Liver (tissue), 9 donors: ENCODE measurements around the gene ZSCAN18. TPM values are rescaled to one million over a fixed set of nuclear protein-coding genes. Genes with fewer than 3 reads are reported as not detected.

Experiments
- DNase-seq: peaks from one replicate; pipeline ENCODE4 v3.0.0-alpha.2; 2017; ENCODE audit warnings: low spot score
- H3K27ac ChIP-seq, 2 donors: one replicate each; pipeline ENCODE4 v1.7.0; 2013; ENCODE audit warnings: inconsistent platforms in 2 of 2, low read length in 2 of 2, control low read depth in 1 of 2, low read depth in 1 of 2, mild to moderate bottlenecking in 1 of 2
- H3K27me3 ChIP-seq, 4 donors: one replicate each; pipeline versions ENCODE4 v1.6.1 to v1.7.0; 2013; ENCODE audit warnings: low read length in 3 of 4, inconsistent platforms in 1 of 4, mild to moderate bottlenecking in 1 of 4, moderate library complexity in 1 of 4; ENCODE audit not compliant: control insufficient read depth in 4 of 4, insufficient read depth in 4 of 4
- H3K36me3 ChIP-seq, 4 donors: one replicate each; pipeline versions ENCODE4 v1.6.1 to v1.7.0; 2013; ENCODE audit warnings: low read length in 3 of 4, mild to moderate bottlenecking in 3 of 4, low read depth in 1 of 4, moderate library complexity in 1 of 4; ENCODE audit not compliant: control insufficient read depth in 4 of 4, insufficient read depth in 3 of 4
- H3K4me1 ChIP-seq, 4 donors: one replicate each; pipeline versions ENCODE4 v1.6.1 to v1.7.0; 2013; ENCODE audit warnings: low read length in 3 of 4, mild to moderate bottlenecking in 3 of 4, moderate library complexity in 1 of 4; ENCODE audit not compliant: control insufficient read depth in 4 of 4, insufficient read depth in 4 of 4
- H3K4me3 ChIP-seq, 3 donors: one replicate each; pipeline versions ENCODE4 v1.6.1 to v1.7.0; 2013; ENCODE audit warnings: low read length in 3 of 3, control low read depth in 1 of 3, low read depth in 1 of 3, mild to moderate bottlenecking in 1 of 3
- H3K9ac ChIP-seq, 2 donors: one replicate each; pipeline ENCODE4 v1.7.0; 2013; ENCODE audit warnings: low read length in 2 of 2, mild to moderate bottlenecking in 2 of 2, moderate library complexity in 2 of 2, control low read depth in 1 of 2, low read depth in 1 of 2
- H3K9me3 ChIP-seq, 4 donors: one replicate each; pipeline versions ENCODE4 v1.6.1 to v1.7.0; 2013; ENCODE audit warnings: low read length in 3 of 4; ENCODE audit not compliant: control insufficient read depth in 4 of 4
- ATF3 ChIP-seq: IDR thresholded peaks from 2 replicates; pipeline ENCODE4 v1.6.1; 2016; ENCODE audit warnings: antibody characterized with exemption
- CTCF ChIP-seq: fragments of 150-350 bp; IDR thresholded peaks from 2 replicates; pipeline ENCODE4 v1.5.1; 2017; ENCODE audit warnings: improper control_type of control experiment, low read depth, low read length; ENCODE audit not compliant: missing input control
- EGR1 ChIP-seq, 2 donors: IDR thresholded peaks; 2 replicates each; pipeline ENCODE4 v1.6.1; 2016 to 2018; ENCODE audit warnings: antibody characterized with exemption in 2 of 2, low read depth in 2 of 2
- FOXA1 ChIP-seq: IDR thresholded peaks from 2 replicates; pipeline ENCODE4 v1.6.1; 2016; ENCODE audit warnings: antibody characterized with exemption
- FOXA2 ChIP-seq: IDR thresholded peaks from 2 replicates; pipeline ENCODE4 v1.6.1; 2016; ENCODE audit warnings: antibody characterized with exemption
- HNF4A ChIP-seq, 2 donors: conservative IDR thresholded peaks; 2 replicates each; pipeline ENCODE4 v1.6.1; 2016; ENCODE audit warnings: antibody characterized with exemption in 2 of 2, mild to moderate bottlenecking in 2 of 2
- HNF4G ChIP-seq: IDR thresholded peaks from 2 replicates; pipeline ENCODE4 v1.6.1; 2016; ENCODE audit warnings: antibody characterized with exemption
- JUND ChIP-seq, 2 donors: IDR thresholded peaks; 2 replicates each; pipeline ENCODE4 v1.6.1; 2016; ENCODE audit warnings: antibody characterized with exemption in 2 of 2
- NR2F2 ChIP-seq: IDR thresholded peaks from 2 replicates; pipeline ENCODE4 v1.6.1; 2016; ENCODE audit warnings: antibody characterized with exemption
- RAD21 ChIP-seq, 2 donors: IDR thresholded peaks; 2 replicates each; pipeline ENCODE4 v1.6.1; 2016; ENCODE audit warnings: antibody characterized with exemption in 2 of 2, mild to moderate bottlenecking in 2 of 2
- REST ChIP-seq: IDR thresholded peaks from 2 replicates; pipeline ENCODE4 v1.6.1; 2016; ENCODE audit warnings: antibody characterized with exemption, mild to moderate bottlenecking
- YY1 ChIP-seq: IDR thresholded peaks from 2 replicates; pipeline ENCODE4 v1.6.1; 2016; ENCODE audit warnings: antibody characterized with exemption, mild to moderate bottlenecking
- WGBS: extraction: QIAGEN DNeasy Blood & Tissue Kit; methylation state at CpG from one replicate; pipeline ENCODE4 v1.1.7; 2013; 5-methylcytosine and 5-hydroxymethylcytosine counted together
- polyA plus RNA-seq, 2 donors: library from polyadenylated mRNA; stranded (reverse) in 1 of 2; unstranded in 1 of 2; fragments of 200-250 nt in 1 of 2; fragments of >200 nt in 1 of 2; fragmentation: Nextera tagmentation in 1 of 2; extraction: Ambion mirVana in 1 of 2; gene quantifications; one replicate each; pipeline versions ENCODE4 v1.2.1 to v1.2.3, GENCODE V29; 2013 to 2015
- total RNA-seq, 2 donors: library from RNA; depleted of rRNA; stranded (reverse); fragments of >200 nt; gene quantifications; one replicate each; pipeline ENCODE4 v1.2.3, GENCODE V29; 2014
- TF ChIP-seq, protein P1 (sequence below): IDR thresholded peaks from 2 replicates; pipeline ENCODE4 v1.6.1; 2016; ENCODE audit warnings: antibody characterized with exemption
- TF ChIP-seq, protein P2 (sequence below): IDR thresholded peaks from 2 replicates; pipeline ENCODE4 v1.6.1; 2016; ENCODE audit warnings: antibody characterized with exemption
- donor health status: healthy.
- donor health status: healthy.
- donor health status: healthy.
- donor health status: healthy.
- donor health status: healthy.

Gene ZSCAN18
- total and polyA plus RNA-seq, 4 donors, result 2.1 to 21.7 (median 11.7) TPM

- 9% methylated on average over 77 of the region's 77 CpGs for WGBS
- H3K4me3 ChIP-seq, result peak overlapping the region; percentile 21 to 52 (median 32)
- H3K9ac ChIP-seq, result no peak overlapping the region
- H3K4me1 ChIP-seq, result no peaks in the 10 kb centered on the region
- peaks cover 0 to 2% (median 0%) of the 10 kb centered on the region in 4 donors for H3K27me3 ChIP-seq
- peaks cover 56 to 81% (median 68%) of the 10 kb centered on the region in 4 donors for H3K9me3 ChIP-seq
- H3K36me3 ChIP-seq, result peaks cover 0 to 6% (median 0%) of the 10 kb centered on the region in 4 donors
- no peak overlapping the region for H3K27ac ChIP-seq
- TF ChIP-seq, protein P1, sequence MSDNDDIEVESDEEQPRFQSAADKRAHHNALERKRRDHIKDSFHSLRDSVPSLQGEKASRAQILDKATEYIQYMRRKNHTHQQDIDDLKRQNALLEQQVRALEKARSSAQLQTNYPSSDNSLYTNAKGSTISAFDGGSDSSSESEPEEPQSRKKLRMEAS, result no peak
- TF ChIP-seq NR2F2 (no peak), HNF4G (no peak)
- no peak for DNase-seq
Observed at GRCh38 chr19:58117841-58118575, 20.0 kb upstream of the ZSCAN18 start.

DNA sequence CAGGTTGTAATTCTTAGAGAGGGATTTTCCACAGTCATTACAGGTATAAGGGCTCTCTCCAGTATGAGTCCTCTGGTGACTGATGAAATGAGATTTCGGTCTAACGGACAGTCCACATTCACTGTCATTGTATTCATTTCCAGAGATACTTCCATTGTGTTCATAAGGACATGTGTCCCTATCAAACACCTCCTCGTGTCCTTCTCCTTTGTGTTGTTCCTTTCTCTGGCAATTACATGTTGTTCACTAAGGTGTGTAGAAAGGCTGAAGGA lies 10.5 kb upstream of the ZSCAN18 start:
- no peak overlapping the region for H3K27ac ChIP-seq
- peak overlapping the region in 1 of 3 donors; percentile 25 for H3K4me3 ChIP-seq
- no peaks in the 10 kb centered on the region for H3K36me3 ChIP-seq
- no peaks in the 10 kb centered on the region for H3K27me3 ChIP-seq
- WGBS, result 84% methylated on average over 3 of the region's 3 CpGs
- TF ChIP-seq FOXA2 (no peak), HNF4G (no peak), RAD21 (IDR thresholded peaks at IDR 0.05) (no peak)
- TF ChIP-seq, protein P1, result no peak
- no peak overlapping the region for H3K9ac ChIP-seq
- DNase-seq, result no peak
- peaks cover 43 to 70% (median 57%) of the 10 kb centered on the region in 4 donors for H3K9me3 ChIP-seq
- no peaks in the 10 kb centered on the region for H3K4me1 ChIP-seq

DNA sequence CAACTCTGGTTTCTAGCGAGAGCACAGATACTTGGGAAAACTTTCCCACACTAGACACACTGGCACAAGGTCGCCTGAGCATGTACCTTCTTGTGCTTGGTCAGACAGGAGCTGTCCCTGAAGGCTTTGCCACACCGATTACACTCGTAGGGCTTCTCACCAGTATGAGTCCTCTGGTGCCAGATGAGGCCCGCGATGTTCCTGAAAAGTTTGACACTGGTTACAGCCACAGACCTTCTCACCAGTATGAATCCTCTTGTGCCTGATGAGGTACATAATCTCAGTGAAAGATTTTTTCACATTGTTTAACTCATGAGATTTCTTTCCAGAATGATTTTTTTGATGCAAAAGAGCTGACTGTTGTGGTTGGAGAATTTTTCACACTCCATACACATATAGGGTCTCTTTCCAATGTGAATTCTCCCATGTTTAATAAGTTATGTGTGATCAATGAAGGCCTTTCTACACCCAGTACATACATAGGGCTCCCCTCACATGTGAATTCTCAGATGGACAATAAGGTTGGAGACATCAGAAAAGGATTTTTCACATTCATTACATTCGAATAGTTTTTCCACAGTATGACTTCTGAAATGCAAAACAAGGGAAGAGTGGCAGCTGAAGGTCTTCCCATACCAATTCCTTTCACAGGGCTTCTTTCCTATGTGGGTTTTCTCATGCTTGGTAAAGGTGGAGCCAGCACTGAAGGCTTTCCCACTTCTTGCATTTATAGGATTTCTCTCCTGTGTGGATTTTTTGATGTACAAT lies 9.9 kb upstream of the ZSCAN18 start:
- Histone ChIP-seq H3K27ac (no peak overlapping the region), H3K27me3 (no peaks in the 10 kb centered on the region), H3K4me3 (peak overlapping the region in 2 of 3 donors; percentile 20 to 25), H3K36me3 (no peaks in the 10 kb centered on the region), H3K4me1 (no peaks in the 10 kb centered on the region), H3K9ac (no peak overlapping the region), H3K9me3 (peaks cover 40 to 71% (median 57%) of the 10 kb centered on the region in 4 donors)
- TF ChIP-seq, protein P2, sequence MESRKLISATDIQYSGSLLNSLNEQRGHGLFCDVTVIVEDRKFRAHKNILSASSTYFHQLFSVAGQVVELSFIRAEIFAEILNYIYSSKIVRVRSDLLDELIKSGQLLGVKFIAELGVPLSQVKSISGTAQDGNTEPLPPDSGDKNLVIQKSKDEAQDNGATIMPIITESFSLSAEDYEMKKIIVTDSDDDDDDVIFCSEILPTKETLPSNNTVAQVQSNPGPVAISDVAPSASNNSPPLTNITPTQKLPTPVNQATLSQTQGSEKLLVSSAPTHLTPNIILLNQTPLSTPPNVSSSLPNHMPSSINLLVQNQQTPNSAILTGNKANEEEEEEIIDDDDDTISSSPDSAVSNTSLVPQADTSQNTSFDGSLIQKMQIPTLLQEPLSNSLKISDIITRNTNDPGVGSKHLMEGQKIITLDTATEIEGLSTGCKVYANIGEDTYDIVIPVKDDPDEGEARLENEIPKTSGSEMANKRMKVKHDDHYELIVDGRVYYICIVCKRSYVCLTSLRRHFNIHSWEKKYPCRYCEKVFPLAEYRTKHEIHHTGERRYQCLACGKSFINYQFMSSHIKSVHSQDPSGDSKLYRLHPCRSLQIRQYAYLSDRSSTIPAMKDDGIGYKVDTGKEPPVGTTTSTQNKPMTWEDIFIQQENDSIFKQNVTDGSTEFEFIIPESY, result no peak
- TF ChIP-seq JUND (IDR thresholded peaks at IDR 0.05) (no peak), RAD21 (IDR thresholded peaks at IDR 0.05) (no peak), EGR1 (IDR thresholded peaks at IDR 0.05; ENCODE audit: low read depth in 2 of 2) (no peak), CTCF (no peak), ATF3 (no peak), REST (no peak), HNF4G (no peak), FOXA1 (no peak), YY1 (no peak), FOXA2 (no peak), NR2F2 (no peak), HNF4A (conservative IDR thresholded peaks at IDR 0.05) (no peak)
- TF ChIP-seq, protein P1, result no peak
- DNase-seq, result no peak
- 84% methylated on average over 7 of the region's 7 CpGs for WGBS
